ENCODE data around the gene KMT5C.
"Not testable (repeated sequence)": the region's sequence is repeated elsewhere in the genome, so short reads cannot be mapped to it uniquely, and the experiment has no call there.

Gene KMT5C

DNA sequence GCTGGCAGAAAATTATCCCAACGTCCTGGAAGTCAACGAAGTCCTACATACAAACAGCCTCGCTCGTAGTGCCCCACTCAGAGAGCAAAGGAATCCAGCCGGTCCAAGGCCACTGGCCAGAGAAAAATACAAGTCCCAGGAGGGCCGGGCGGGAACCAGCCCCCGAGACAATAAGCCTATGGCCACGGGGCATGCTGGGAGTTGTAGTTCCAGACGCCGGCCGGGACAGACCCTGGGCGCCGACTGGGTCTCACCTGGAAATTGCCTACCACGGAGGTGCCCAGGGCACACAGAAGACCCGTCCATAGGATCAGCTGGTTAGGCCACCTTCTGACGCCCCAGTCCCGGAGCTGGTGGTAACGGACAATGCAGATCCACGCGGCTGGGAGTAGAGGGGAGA, 19.9 kb upstream of the KMT5C start:
- no peak for DNase-seq

DNA sequence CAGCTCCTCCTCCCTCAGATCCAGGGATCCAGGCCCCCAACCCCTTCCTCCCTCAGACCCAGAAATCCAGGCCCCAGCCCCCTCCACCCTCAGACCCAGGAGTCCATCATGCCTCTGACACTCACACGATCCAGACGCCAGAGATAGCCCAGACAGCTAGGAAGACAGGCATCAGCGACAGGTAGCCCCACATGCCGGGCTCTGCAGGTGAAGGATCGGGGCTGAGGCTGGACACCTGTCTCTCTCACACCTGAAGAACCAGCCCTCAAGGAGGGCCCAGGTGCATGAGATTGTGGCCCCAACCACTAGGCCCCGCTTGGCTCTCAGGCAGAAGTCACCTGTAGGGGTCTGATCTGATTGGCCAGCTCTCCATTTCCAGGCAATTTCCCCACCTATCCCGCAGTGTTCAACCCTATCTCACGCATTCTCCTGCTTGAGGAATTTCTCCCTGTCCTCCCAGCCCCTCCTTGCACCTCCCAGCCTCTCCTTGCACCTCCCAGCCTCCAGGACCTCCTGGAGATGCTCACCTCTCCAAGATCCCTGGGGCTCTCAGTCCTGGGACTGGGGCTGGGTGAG, 18.7 kb upstream of the KMT5C start:
- DNase-seq, result no peak

DNA sequence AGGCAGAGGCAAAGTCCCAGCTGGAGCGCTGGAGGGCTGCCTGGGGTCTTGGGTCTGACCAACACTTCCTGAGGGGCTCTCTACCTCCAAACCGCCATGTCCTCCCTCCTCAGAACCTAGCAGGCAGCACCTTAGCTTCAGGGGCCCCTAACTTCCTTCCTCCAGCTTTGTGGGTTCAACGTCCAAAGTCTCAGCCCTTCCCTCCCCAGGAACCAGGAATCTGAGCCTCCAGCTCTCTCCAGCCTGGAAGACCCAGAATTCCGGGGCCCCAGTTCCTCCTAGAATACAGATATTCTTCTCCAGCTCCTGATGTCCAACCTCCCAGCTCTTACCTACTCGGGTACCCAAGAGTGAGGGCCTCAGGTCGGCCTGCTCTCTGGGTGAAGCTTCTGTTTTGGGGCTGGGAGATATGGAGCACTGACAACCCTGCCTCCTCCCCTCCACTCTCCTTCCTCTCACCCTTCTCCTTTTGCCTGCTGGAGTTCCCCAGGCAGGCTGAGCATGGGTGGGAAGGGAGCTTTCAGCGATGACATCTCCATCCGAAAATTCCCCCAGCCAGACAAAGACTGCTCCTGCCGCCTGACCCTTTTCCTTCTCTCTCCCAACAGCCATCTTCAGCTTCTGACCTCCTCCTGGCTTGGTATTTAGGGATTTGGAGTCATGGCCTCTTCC, 18.1 kb upstream of the KMT5C start:
- no peak for DNase-seq

DNA sequence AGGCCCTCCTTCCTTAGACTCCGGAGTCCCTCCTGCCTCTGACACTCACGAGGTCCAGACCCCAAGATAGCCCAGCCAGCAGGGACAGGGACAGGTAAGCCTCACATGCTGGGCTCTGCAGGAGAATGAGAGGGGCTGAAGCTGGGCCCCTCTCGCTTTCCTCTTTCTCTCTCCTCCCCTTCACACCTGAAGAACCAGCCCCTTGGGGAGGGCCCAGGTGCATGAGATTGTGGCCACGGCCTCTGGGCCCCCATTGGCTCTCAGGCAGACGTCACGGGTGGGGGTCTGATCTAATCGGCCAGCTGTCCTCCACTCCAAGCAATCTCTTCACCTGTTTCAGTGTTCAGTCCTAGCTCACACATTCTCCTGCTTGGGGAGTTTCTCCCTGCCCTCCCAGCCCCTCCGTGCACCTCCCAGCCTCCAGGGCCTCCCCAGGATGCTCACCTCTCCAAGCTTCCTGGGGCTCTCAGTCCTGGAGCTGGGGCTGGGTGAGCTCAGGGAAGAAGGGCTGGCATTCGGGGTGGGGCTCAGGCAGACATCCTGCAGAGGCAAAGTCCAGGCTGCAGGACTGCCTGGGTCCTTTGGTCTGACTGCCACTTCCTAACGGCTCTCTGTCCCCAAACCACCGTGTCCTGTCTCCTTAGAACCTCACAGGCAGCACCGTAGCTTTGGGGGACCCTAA, 17.3 kb upstream of the KMT5C start:
- no peak for DNase-seq

DNA sequence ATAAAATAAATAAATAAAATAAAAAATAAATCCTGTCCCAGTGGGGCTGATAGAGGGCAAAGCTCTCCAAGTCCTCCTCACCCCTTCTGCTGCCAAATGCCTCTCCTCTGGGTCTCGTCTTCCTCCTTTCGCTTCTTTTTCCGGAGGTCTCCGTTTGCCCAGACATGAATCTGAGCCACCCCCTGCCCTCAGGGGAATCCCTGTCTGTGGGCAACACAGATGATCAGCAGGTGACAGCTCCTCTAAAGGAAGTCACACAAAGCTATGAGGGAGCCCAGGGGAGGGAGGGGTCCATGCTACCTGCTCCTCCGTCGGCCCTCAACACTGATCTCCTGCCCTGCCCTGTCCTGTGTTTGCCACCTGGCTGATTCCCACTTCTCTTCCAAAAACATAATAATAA, 15.0 kb upstream of the KMT5C start:
- no peak for DNase-seq

DNA sequence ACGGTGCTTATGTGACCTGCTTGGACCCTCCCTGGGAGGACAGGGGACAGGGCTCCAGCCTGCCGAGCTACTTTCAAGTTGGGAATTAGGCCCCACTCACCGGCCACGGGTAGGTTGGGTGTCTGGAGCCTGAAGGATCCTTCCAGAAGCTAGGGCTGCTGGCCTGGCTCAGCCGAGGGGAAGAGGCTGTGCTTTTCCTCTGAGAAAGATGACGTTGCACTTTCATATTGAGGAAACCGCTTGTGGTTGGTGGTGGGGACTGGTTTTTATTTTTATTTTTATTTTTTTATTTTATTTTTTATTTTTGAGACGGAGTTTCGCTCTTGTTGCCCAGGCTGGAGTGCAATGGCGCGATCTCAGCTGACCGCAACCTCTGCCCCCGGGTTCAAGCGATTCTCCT, 14.5 kb upstream of the KMT5C start, which contains the start of gene TMEM150B:
TSS of gene TMEM150B (minus strand) at position 170 of the 400 bp plus-strand sequence. CDS start 4,305 bp downstream, outside the sequence.
- DNase-seq, result no peak

DNA sequence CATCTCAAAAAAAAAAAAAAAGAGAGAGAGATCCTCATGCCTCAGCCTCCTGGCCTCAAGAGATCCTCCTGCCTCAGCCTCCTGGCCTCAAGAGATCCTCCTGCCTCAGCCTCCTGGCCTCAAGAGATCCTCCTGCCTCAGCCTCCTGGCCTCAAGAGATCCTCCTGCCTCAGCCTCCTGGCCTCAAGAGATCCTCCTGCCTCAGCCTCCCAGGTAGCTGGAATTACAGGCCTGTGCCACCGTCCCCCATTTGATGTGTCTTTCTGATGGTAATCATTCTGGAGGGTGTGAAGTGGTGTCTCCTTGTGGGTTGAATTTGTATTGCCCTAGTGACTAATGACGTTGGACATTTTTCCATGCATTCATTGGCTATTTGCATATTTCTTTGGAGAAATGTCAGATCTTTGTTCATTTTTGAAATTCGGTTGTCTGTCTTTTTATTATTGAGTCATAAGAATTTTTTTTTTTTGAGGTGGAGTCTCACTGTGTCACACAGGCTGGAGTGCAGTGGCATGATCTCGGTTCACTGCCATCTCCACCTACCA, 10.8 kb upstream of the KMT5C start:
- not testable (repeated sequence) for DNase-seq

DNA sequence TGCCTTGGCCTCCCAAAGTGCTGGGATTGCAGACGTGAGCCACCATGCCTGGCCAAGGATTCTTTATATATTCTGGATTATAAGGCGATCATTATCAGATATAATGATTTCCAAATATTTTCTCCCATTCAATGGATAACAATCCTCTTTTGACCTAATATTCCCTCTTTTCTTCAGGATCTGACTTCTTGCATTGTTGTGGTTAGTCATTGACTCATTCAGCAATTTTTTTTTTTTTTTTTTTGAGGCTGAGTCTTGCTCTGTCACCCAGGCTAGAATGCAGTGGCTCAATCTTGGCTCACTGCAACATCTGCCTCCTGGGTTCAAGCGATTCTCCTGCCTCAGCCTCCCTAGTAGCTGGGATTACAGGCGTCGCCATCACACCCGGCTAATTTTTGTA, 9.9 kb upstream of the KMT5C start:
- DNase-seq, result not testable (repeated sequence)

DNA sequence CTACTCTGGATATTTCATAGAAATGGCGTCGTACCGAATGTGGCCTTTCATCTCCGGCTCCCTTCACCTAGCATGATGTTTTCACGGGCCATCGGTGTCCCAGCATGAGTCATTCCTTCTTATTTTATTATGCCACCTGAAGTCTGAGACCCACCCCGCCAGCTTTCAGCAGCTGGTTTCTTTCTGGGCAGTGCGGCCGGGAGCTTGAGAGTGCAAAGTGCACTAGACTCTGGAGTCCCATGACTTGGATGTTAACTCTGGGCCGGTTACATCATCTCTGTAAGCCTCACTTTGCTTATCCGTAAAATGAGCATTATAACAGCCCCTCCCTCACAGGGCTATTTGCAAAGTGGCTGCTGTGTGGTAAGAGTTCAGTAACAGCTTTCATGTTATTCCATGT, 5.8 kb upstream of the KMT5C start:
- no peak for DNase-seq

DNA sequence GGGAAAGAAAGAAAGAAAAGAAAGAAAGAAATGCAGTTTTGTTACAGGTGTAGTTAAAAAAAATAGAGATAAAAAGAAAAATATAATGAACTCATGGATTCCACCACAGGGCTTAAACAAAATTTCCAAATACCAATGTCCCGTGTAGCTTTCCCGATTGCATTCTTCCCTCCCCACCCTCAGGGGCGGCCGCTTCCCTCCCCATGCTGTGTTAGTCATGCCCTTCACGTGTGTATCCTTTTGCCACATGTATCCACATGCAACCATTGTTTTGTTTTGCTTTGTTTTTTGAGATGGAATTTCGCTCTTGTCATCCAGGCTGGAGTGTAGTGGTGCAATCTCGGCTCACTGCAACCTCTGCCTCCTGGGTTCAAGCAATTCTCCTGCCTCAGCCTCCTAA, 3.6 kb upstream of the KMT5C start:
- DNase-seq, result no peak

DNA sequence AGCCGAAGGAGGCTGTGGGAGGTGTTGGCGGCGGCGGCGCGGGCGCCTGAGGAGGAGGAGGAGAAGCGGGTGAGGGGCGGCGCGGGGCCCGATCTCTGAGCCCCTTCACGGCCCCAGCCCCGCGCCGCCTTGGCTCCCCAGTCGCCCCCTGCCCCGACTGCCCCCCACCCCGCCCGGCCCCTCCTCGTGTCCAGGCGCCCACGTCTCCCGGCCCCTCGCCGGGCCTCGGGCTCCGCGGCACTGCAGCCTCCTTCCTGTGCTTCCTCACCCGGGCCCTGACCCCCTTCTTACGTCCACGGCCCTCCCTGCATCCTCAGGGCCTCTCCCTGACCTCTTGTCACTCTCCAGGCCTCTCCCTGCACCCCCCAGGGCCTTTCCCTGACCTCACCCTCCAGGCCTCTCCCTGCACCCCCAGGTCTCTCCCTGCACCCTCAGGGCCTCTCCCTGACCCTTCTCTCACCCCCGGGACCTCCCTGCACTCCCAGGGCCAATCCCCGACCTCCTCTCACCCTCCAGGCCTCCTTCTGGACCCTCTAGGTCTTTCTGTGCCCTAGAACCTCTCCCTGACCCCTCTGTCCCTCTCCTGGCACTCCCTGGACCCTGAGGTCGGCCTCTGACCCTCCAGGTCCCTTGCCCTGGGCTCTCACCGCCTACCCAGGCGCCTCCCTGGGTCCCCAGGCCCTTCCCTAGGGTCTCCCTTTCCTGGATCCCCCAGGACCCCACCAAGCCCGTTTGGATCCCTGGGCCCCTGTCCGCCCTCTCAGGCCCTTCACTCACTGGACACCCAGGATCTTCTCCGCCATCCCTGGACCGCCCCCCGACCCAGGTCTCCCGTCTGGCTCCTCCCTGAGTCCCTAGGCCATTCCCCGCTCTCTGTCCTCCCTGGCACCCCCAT, 460 bp downstream of the KMT5C start:
- DNase-seq, result peak; percentile 24 to 35

DNA sequence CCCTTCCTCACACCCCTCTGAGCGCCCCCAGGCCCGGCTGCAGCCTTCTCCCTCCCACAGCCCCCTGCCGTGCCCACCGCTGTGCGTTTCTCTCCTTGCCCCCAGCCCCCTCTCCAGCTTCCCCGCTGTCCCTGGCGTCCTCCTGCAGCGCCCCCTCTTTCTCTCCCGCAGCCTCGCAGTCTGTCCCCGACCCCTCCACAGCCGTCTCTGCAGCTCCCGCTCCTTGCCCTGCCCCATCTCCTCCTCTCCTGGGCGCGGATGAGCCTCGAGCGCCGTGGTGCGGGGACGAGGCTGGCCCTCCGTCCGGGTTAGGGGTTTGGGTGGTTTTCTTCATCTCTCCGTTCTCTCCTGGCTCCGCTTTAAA, 1.1 kb downstream of the KMT5C start:
- peak; percentile 17 to 34 for DNase-seq

DNA sequence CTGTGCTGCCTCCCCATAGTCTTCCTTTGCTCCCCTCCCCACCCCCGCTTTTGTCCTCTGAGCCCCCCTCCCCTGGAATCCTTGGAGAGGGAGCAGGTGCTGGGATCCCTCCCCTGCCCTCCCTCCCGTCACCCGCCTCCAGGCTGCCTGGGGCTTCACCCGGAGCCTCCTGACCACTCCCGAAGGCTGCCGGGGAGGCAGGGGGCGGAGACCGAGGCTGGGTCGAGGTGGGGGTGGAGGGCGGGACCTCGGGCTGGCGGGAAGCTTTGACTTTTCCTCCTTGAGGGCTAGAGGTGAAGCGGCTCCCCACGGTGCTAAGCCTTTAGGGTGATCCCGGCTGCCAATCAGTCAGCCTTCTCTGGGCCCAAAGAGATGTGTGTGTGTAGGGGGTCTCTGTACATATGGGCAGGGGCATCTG, 1.5 kb downstream of the KMT5C start:
- DNase-seq, result peak; percentile 83 to 85

DNA sequence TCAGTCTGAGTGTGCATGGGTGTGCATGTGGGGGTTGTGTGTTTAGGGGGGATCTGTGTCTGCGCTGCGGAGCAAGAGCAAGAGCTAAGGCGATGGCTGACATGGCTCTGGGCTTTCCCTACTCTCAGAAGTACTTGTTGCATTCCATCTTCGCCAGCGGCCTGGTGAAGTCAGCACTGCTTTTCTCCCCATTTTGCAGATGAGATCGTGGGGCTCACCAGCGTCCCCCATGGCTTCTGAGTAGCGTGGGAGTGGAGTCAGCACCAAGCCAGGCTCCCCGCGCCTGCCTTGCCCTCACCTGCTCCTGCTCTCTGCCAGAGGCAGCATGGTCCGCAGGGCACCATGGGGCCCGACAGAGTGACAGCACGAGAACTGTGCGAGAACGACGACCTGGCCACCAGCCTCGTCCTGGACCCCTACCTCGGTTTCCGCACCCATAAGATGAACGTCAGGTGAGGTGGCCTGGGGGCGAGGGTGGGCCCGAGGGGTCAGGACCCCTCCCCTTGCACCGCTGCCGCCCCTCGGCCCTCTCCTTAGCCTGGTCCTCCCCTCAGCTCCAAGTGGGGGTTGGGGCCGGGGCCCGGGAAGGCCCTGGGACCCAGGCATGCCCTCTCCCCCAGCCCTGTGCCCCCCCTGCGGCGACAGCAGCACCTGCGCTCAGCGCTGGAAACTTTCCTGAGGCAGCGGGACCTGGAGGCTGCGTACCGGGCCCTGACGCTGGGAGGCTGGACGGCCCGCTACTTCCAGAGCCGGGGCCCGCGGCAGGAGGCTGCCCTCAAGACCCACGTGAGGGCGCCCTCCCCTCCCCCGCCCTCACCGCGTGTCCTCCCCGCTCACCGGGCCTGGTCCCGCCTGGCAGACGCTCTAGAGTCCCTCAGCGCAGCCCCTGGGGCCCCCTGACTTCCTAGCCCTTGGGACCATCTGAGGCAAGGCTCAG, 2.2 kb downstream of the KMT5C start:
- DNase-seq, result no peak

DNA sequence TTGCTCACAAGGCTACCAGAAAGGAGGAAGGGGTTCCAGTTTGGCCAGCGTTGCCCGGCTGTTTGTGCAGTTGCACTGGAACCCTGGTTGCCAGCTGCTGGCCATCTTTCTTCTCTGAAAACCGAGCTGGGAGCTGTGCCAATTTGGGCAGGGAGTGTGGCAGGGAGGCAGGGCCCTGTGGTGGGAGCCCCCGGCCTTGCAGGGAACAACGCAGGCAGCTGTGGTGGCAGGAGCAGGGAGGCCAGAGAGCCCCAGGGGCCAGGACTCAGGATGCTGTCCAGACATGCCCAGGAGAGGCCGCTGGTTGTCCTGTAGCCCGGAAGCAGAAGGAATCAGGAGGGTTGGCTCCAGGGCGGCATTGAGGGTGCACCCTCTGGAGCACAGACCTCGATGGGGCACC, 4.8 kb downstream of the KMT5C start:
- no peak for DNase-seq

DNA sequence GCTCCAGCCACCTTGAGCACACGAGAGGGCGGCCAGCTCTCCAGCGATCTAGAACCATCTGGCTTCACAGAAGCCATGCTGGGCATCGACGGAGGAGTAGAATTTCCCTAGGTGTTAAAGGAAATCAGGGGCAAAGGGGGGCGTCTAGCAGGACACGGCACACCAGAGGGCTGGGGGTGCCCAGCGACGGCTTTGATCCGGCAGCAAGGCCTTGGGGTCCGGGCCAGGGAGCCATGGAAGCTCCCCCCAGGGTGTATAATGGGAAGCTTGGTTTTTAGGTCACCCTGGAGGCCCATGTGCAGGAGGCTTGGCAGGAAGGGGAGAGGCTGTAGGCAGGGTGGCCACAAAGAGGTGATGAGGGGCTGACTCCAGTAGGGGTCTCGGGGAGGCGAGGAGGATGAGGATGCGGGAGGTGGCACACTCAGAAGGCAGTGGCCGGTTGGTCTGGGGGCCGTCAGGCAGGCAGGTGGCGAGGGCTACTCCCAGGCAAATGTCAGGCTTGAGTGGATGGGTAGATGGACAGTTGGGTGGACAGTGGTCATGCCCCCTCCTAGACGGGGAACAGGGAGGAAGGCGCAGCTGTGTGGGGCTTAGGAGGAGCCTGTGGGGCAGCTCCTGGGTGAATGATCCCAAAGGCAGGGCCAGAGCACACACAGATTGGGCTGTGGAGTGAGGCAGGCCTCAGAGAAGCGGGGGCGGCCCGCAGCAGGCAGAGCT, 5.6 kb downstream of the KMT5C start:
- no peak for DNase-seq

DNA sequence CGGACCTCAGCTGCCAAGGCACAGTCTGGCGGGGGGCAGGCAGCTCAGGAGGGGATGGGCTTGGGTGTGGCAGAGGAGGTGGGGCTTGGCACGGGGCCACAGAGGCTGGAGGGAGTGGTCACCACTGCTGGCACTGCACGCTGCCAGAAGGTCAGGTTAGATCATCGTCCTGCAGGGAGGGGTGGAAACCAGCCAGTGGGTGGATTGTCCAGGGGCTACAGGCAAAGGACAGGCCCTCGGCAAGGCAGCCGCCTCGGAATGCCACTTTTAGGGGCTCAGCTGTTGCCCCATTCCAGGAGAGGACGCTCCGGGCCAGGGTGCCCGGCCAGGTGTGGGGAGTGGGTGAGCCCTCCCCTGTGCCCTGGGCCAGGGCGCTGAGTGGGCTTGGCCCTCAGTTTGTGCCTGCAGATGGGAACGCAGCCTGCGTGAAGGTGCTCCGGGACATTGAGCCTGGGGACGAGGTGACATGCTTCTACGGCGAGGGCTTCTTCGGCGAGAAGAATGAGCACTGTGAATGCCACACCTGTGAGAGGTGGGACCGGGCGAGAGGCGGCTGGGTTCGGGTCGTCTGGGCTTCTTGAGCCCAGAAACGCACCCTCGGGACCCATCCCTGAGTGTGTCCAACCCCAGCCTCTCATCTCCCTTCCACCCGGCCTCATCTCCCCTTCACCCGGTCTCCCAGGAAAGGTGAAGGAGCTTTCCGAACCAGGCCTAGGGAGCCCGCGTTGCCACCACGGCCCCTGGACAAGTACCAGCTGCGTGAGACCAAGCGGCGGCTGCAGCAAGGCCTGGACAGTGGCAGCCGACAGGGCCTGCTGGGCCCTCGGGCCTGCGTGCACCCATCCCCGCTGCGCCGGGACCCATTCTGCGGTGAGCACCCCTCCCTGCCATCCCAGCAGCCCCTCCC, 6.4 kb downstream of the KMT5C start:
- DNase-seq, result no peak

DNA sequence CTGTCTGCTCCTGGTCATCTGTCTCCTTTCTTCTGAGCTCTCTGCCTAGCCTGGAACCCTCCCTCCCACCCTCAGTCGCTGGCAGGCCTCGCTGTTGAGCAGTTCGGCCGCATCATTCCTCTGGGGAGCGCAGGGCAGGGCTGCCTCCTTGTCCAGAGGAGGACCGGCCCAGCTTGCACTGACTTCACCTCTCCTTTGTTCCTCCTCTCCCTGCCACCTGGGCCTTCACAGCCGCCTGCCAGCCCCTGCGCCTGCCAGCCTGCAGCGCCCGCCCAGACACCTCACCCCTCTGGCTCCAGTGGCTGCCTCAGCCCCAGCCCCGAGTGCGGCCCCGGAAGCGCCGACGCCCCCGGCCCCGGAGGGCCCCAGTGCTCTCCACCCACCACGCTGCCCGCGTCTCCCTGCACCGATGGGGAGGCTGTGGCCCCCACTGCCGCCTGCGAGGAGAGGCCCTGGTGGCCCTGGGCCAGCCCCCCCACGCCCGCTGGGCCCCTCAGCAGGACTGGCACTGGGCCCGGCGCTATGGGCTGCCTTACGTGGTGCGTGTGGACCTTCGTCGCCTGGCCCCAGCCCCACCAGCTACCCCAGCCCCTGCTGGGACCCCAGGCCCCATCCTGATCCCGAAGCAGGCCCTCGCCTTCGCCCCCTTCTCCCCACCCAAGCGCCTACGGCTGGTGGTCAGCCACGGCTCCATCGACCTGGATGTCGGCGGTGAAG, 7.2 kb downstream of the KMT5C start:
- no peak for DNase-seq

DNA sequence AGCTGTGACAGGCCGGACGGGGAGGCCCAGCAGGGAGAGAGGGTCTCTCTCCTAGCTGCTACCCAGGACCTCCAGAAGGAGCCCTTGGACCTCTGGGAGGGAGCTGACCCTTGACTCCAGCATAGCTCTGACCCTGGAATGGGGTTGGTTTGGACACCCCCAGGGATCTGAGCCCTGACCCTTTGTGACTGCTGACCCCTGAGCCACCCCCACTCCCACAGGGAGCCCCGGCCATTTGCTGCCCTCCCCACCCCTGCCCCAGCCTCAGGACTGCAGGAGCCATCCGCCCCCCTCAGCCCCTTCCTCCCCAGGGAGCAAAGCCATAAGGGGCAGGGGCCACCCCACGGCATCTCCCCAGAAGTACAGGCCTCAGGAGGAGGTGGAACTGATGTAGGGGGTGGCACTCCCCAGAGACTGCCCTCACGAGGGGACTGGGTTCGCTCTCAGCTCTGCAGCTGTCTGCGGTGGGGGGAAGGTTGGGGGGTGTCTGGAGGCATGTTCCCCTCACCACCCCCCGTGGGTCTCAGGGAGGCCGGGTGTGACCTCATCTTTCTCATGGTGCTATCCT, 7.8 kb downstream of the KMT5C start:
- DNase-seq, result no peak

Measured in activated CD4-positive, alpha-beta T cell treated with anti-CD3 and anti-CD28 coated beads, Interleukin-2, amount 50 U/mL, for 48 hours (primary cell).